ENCODE data around the gene CYB5D1. TPM values are rescaled to one million over a fixed set of nuclear protein-coding genes. Genes with fewer than 3 reads are reported as not detected.

Gene CYB5D1
- total and polyA plus RNA-seq, 2 of the 8 experiments (the other 6 are each of a cell fraction or from before 2014, with no cell fraction given) = 11.0 to 18.0 TPM

DNA sequence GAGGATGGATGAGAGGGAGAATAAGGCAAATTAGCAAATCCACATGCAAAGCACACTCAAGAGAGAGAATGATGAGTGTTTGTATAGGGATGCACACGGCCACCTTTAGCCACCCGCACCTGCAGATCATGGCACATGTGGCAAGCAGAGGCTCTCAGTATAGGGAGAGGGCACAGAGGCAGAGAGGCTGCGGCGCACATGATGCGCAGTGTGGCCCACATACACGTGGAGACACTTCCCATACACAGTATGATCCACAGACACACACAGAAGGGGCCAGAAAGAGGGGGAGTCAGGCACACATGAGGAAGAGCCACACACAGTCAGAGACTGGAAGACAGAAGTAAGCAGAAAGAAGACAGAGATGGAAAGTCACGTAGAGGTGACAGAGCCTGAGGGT is 24.3 kb downstream of the CYB5D1 start (continued):
- TF ChIP-seq, protein P1, sequence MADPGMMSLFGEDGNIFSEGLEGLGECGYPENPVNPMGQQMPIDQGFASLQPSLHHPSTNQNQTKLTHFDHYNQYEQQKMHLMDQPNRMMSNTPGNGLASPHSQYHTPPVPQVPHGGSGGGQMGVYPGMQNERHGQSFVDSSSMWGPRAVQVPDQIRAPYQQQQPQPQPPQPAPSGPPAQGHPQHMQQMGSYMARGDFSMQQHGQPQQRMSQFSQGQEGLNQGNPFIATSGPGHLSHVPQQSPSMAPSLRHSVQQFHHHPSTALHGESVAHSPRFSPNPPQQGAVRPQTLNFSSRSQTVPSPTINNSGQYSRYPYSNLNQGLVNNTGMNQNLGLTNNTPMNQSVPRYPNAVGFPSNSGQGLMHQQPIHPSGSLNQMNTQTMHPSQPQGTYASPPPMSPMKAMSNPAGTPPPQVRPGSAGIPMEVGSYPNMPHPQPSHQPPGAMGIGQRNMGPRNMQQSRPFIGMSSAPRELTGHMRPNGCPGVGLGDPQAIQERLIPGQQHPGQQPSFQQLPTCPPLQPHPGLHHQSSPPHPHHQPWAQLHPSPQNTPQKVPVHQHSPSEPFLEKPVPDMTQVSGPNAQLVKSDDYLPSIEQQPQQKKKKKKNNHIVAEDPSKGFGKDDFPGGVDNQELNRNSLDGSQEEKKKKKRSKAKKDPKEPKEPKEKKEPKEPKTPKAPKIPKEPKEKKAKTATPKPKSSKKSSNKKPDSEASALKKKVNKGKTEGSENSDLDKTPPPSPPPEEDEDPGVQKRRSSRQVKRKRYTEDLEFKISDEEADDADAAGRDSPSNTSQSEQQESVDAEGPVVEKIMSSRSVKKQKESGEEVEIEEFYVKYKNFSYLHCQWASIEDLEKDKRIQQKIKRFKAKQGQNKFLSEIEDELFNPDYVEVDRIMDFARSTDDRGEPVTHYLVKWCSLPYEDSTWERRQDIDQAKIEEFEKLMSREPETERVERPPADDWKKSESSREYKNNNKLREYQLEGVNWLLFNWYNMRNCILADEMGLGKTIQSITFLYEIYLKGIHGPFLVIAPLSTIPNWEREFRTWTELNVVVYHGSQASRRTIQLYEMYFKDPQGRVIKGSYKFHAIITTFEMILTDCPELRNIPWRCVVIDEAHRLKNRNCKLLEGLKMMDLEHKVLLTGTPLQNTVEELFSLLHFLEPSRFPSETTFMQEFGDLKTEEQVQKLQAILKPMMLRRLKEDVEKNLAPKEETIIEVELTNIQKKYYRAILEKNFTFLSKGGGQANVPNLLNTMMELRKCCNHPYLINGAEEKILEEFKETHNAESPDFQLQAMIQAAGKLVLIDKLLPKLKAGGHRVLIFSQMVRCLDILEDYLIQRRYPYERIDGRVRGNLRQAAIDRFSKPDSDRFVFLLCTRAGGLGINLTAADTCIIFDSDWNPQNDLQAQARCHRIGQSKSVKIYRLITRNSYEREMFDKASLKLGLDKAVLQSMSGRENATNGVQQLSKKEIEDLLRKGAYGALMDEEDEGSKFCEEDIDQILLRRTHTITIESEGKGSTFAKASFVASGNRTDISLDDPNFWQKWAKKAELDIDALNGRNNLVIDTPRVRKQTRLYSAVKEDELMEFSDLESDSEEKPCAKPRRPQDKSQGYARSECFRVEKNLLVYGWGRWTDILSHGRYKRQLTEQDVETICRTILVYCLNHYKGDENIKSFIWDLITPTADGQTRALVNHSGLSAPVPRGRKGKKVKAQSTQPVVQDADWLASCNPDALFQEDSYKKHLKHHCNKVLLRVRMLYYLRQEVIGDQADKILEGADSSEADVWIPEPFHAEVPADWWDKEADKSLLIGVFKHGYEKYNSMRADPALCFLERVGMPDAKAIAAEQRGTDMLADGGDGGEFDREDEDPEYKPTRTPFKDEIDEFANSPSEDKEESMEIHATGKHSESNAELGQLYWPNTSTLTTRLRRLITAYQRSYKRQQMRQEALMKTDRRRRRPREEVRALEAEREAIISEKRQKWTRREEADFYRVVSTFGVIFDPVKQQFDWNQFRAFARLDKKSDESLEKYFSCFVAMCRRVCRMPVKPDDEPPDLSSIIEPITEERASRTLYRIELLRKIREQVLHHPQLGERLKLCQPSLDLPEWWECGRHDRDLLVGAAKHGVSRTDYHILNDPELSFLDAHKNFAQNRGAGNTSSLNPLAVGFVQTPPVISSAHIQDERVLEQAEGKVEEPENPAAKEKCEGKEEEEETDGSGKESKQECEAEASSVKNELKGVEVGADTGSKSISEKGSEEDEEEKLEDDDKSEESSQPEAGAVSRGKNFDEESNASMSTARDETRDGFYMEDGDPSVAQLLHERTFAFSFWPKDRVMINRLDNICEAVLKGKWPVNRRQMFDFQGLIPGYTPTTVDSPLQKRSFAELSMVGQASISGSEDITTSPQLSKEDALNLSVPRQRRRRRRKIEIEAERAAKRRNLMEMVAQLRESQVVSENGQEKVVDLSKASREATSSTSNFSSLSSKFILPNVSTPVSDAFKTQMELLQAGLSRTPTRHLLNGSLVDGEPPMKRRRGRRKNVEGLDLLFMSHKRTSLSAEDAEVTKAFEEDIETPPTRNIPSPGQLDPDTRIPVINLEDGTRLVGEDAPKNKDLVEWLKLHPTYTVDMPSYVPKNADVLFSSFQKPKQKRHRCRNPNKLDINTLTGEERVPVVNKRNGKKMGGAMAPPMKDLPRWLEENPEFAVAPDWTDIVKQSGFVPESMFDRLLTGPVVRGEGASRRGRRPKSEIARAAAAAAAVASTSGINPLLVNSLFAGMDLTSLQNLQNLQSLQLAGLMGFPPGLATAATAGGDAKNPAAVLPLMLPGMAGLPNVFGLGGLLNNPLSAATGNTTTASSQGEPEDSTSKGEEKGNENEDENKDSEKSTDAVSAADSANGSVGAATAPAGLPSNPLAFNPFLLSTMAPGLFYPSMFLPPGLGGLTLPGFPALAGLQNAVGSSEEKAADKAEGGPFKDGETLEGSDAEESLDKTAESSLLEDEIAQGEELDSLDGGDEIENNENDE (IDR thresholded peaks at IDR 0.05; ENCODE audit: insufficient replicate concordance, low read length) = no peak
- TF ChIP-seq MAFK (IDR thresholded peaks at IDR 0.05; ENCODE audit: low read depth, low read length) (no peak), YY1 (IDR thresholded peaks at IDR 0.05; ENCODE audit: low read depth, low read length) (no peak), EZH2 (IDR thresholded peaks at IDR 0.05; ENCODE audit: low read depth, low read length, severe bottlenecking) (no peak), ASH2L (IDR thresholded peaks at IDR 0.05; ENCODE audit: low read length) (no peak), RBBP5 (IDR thresholded peaks at IDR 0.05; ENCODE audit: borderline replicate concordance, low read depth, low read length) (no peak), CBX5 (IDR thresholded peaks at IDR 0.05; ENCODE audit: low read depth, low read length) (no peak), KDM1A (IDR thresholded peaks at IDR 0.05; ENCODE audit: borderline replicate concordance, low read length) (no peak), SAP30 (IDR thresholded peaks at IDR 0.05; ENCODE audit: insufficient read depth, insufficient replicate concordance, low read length) (no peak), JUND (IDR thresholded peaks at IDR 0.05; ENCODE audit: low read length) (no peak)
- TF ChIP-seq, protein P2, sequence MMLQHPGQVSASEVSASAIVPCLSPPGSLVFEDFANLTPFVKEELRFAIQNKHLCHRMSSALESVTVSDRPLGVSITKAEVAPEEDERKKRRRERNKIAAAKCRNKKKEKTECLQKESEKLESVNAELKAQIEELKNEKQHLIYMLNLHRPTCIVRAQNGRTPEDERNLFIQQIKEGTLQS (IDR thresholded peaks at IDR 0.05; ENCODE audit: insufficient read depth, low read depth, low read length) = no peak

All from H1 (cell line).